HG03064 (cell line): ENCODE results near the gene TOMM40L.

ENCODE experiments used
- ATAC-seq: cut with Tn5 transposase; IDR thresholded peaks from one replicate; pipeline ENCODE4 v1.9.1; 2021; ENCODE audit warnings: low read depth; ENCODE audit not compliant: unreplicated experiment

The TOMM40L gene

DNA sequence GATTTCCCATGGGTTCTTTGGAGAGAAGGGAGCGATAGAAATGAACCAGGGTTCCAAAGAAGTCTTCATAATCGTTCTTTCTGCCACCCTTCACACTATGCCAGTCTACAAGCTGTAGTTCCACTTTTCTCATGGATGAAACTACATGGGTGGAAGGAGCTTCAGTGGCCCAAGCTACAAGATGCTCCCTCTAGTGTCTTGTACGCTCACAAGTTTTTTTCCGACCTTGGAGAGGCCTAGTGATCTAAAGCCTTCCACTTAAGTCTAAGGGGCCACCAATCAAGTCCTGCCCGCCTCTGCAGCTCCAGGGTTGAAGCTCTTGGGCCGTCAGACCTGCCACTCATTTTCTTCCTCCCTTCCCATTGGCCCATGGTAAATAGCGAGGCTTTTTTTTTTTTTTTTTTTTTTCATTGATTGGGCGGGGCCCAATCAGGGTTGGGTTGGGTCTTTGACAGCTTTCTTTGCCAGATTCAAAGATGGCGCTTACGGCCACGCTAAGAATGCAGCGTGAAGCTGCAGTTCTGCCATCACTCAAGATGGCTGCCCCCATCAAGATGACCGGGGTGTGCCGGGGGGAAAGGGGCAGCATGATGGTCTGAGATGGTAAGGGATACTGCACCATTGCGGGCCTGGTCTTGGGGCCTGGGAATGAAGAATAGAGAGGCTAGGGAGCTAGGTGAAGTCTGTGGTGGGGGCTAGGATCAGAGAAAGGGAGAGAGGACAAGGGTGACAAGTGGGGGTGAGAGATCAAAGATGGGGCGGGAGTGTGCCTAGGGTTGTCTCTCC lies at the start of gene TOMM40L:
Gene TOMM40L (plus strand): TSS at position 527 of the 786 bp plus-strand sequence. CDS start 430 bp downstream, outside the sequence.
- peak; percentile 92 for ATAC-seq

DNA sequence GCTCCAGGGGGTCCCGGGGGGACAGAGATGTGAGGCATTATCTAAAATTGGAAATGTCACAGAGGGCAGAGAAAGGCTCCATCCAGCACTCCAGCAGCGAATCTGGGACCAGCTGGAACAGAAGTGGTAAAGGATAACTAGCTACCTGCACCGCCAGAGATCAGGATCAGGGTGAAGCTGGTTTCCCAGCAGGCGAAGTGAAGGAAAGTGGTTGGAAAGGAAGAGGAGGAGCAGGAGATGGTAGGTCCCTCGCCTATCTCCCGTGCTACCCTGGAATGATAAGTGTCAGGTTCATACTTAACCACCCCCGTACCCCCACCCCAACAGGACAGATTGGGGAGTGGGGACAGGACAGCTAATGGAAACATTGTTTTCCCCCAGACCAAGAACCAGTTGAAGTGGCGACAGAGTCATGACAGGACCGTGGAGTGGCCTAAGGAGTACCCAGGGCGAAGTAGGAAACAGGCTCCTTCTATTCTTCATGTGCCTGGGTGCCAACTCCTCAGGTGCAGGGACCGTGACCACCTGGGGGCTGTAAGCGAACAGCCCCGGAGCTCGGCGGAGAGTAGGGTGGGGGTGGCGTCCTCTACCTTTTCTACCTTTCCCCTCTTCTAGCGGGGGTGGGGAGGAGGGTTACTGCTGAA lies 49.3 kb upstream of the TOMM40L start:
- ATAC-seq, result no peak

DNA sequence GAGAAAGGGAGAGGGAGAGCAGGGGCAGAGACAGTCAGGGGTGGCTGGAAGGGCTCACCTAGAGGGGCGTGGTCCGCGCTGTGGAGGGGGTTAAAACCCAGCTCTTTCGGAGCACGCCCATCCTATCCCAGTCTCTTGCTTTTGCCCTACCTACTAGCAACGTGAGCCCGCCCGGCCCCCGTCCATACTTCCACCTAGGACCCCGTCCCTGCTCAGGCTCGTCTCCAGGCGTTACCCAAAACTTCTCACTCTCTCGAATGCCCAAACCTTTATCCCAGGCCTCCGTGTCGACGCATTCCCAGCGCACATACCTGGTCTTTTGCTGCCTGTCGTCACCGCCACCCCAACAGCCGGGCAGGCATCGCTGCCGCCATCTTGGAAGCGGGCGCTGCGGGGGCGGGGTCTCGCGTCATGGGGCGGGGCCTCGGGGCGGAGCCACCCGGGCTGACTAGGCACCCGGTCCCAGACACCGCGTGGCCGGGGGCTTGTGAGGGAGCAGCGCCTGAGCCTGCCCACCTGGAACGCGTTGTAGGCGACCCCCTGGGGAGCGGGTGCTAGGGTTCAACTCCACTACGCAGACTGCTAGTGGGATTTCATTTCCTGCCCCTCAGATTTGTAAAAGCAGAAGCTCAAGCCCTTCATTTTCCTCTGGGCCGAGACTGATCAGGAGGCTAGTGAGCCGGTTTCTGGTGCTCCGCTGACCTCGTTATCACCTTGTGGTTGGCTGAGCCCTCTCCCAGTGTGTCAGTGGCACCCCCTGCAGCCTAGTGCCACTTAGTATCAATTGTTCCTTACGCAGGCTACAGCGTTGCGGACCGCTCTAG lies 48.5 kb upstream of the TOMM40L start, which contains the start of gene B4GALT3:
Gene B4GALT3 (minus strand): TSS at position 396 of the 824 bp plus-strand sequence. CDS start 1,447 bp downstream, outside the sequence.
- ATAC-seq, result peak; percentile 67

DNA sequence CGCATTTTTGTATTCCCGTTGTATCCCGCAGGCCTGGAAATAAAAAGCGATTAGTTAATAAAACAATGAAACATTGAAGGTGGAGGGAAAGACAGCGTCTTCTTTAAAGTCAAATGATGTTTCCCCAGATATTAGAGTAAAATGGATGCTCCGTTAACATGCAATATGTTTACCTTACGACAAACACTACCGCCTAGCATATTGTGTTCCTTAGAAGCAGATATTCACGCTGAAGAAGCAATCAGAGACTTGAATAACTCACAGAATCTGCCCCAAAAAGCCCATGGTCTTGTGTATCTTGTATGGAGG lies 48.0 kb upstream of the TOMM40L start:
- no peak for ATAC-seq

DNA sequence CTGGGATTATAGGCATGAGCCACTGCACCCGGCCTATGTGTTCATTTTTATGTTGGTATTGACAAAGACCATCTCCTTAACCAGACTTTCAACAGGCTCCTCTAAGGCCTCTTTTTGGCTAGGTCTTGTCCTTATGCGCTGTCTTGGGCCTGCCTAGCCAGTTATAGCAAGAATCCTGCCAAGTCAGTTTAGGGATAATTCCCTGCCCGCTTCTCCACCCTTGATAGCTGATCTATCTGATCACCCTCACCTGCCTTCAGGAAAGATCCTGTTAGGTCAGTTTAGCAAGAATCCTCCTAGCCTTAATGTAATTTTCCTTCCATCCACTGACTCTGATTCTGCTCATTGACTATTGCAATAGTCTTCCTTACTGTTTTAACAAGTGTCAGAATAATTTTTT lies 46.2 kb upstream of the TOMM40L start:
- ATAC-seq, result no peak

DNA sequence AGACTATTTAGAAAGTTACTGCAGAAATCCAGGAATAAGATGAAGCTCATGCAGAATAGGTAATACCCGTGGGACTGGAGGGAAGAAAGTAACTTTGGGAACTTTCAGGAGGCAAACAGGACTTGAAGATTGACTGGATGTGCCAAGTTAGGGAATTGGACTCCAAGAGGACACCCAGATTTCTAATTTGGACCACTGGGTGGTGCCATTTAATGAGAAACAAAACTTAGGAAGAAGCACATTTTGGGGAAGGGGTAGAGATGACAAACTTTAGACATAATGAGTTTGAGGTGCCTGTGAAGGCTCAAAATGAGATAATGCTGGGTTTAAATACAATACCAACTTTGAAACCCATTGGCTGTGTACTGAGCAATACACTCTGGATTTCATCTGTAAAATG lies 45.2 kb upstream of the TOMM40L start:
- no peak for ATAC-seq

DNA sequence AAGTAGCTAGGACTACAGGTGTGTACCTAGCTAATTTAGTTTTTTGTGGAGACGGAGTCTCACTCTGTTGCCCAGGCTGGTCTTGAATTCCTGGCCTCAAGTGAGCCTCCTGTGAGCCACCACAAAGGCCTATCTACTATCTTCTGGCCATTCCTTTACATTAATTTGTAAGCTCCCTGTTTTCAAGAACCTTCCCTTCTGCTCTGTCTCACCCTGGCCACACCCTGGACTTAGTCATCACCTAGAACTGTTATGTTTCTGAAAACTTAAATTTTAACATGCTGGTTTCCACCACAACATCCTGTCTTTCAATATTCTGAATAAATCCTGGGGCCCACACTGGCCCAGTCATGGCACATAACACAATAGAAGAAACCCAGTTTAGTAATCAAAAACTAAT lies 43.6 kb upstream of the TOMM40L start:
- ATAC-seq, result peak; percentile 48

DNA sequence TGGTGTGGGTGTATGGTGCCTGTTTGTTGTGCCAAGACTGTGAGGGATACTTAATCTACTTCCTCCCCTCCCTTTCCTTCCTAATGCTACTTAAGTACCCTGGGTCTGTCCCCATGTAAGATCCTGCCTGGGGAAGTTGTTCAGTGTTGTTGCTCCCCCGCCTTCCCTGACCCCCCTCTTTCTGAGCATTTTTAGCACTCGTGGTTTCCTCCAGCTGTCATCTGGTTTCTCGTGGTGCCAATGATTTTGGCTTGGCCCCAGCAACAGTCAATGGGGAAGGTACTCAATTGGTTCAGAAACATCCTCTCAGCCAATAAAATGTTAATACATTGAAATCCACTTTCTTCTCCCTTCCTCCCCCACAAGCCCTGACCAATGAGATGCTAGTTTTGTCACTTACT lies 40.6 kb upstream of the TOMM40L start:
- ATAC-seq, result peak; percentile 56

DNA sequence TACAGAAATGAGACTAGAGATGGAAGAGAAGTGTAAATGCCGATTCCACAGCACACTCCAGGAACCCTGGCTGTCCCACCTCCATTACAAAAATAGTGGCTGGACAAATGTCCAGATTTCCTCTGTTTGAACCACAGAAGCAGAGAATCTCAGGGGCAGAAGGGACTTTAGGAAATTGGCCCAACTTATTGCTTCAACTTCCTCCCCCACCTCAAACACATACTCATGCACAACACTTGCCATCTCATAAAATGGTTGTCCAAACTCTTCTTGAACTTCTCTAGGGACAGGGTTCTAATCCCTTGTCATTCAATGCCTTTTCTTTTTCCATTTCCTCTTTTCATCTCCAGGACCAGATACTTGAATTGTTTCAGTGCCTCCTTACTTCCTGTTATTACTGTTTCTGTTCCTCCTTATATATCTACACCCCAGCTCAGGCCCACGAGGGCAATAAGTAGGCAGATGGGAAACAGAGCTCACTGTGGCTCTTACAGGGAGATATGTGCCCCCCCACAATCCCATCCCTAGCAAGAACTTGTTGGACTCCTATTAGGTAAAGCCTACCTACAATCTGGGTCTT lies 40.0 kb upstream of the TOMM40L start:
- peak; percentile 23 for ATAC-seq

DNA sequence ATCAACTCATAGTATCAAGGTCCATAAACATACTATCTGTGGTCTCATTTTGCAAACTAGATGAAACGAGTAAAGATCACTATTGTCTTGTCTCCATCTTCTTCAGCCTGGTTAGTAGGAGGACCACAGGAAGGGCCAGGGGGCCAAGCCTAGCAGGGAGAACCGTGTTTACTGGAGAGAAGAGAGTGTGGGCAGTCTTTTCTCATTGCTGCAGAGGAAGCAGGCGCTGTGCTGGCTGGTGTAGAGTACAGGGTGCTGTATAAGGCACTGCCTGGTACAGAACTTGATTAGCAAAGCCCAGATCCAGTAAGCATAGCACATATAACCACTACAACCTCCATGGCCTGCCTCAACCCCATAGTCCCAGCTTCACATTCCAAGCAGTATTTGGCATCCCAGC lies 38.5 kb upstream of the TOMM40L start:
- ATAC-seq, result no peak

DNA sequence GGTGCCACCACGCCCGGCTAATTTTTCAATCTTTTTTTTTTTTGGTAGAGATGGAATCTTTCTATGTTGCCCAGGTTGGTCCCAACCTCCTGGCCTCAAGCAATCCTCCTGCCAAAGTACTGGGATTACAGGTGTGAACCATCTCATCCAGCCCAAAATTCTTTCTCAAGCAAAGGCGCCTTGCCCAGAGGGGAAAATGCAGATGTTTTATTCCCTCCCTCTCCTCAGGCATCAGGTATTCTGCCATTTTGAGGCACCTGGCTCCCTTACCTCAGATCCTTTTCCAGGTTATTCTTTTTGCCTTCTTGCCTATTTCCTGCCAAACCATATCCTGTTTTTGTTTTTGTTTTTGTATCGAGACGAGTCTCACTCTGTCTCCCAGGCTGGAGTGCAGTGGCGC lies 37.5 kb upstream of the TOMM40L start:
- no peak for ATAC-seq

DNA sequence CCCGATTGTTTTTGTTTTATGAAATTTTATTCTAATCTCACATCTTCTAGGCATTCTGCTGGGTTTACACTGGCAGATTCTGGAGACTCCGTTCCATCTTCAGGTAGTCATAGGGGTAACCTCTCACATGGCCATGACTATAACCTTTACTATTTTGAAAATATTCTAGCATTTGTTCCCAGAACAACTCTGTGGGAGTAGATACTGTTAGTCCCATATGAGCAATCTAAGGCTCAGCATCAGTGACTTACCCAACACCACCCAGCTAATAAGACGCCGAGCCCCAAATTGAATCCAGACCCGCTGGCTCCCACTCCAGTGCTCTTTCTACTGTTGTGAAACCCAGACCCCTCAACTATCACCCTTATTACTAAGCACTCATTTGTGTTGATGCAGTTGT lies 36.8 kb upstream of the TOMM40L start:
- ATAC-seq, result no peak

DNA sequence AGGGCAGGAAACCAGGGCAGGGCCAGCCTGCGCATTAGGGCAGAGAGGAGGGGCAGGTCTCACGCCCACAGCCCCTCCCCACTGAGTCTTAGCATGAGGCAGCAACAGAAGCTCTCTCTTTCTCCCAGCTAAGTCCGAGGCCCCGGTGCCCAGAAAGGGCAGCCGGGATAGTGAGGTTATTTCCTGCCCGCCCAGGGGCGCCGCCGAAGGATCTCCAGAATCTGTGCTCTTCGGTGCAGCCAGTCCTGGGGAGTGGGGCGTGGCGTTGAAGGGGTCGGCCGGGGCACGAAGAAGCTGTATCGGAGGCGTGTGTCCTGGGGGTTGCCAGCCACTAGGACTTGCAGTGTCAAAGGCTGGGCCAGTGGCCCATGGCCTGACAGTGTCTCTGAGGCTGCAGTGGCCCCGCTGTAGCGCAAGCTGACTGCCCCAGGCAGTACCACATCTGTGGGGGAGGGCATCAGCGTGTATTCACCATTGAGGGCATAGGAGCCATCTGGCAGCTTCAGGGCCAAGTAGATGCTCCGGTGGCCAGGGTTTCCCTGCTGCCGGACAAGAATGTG lies 34.8 kb upstream of the TOMM40L start:
- ATAC-seq, result no peak

DNA sequence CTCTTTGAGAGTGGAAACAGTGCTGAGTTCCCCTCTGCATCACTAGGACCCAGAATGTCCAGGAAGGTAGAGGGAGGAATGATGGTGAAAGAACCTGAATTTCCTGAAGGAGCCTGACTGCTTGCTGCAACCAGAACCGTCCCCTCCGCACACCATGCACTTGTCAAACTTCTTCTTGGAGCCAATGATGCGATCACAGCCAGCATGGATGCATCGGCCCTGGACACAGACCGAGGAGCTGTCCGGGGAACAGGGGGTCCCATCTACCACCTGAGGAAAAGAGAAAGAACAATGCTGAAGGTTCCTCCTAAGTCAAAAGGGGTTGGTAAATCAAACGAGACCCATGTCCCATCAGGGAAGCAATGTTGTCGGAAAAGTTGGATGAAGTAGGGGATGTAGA lies 33.9 kb upstream of the TOMM40L start:
- ATAC-seq, result no peak

DNA sequence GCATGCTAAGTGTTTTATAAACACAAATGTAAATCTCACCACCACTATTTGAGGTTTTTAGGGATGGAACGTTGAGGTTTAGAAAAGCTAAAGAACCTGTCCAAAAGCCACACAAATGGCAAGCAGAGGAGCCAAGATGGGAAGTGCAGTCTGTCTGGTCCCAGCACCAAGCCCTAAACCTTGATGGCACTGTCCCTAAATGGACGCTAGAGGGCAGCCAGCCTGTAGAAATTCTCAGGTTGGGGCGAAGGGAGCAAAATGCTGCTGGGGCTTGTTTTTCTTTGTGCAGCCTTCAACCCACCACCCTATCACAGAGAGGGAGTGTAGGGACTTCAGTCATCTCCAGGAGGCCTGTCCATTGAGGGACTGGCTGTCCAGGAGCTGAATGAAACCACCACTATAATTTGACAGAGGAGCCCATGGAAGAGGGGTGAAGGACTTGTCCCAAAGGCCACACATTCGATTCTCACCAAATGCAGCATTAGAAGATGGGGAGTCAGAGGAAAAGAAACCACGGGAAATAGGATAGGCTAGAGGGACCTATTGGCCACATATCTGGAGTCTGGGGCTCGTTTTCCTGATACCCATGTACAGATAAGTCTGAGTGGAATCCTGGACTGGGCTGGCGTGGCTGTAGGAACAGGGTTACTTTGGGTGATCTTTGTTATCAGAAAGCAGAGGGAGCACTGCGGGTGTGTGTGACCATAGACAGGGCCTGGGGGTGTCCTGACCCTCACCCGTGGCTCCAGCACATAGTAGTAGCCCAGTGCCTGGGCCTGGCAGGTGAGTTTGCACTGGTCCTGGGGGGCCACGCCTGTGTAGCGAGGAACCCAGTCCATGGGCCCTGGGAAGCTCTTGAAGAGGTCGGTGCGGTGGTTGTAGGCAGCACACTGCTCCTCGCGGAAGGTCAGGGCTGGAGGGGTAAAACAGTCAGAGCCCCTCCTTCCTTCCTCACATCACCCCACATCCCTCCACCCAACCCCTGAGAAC lies 33.1 kb upstream of the TOMM40L start:
- no peak for ATAC-seq

DNA sequence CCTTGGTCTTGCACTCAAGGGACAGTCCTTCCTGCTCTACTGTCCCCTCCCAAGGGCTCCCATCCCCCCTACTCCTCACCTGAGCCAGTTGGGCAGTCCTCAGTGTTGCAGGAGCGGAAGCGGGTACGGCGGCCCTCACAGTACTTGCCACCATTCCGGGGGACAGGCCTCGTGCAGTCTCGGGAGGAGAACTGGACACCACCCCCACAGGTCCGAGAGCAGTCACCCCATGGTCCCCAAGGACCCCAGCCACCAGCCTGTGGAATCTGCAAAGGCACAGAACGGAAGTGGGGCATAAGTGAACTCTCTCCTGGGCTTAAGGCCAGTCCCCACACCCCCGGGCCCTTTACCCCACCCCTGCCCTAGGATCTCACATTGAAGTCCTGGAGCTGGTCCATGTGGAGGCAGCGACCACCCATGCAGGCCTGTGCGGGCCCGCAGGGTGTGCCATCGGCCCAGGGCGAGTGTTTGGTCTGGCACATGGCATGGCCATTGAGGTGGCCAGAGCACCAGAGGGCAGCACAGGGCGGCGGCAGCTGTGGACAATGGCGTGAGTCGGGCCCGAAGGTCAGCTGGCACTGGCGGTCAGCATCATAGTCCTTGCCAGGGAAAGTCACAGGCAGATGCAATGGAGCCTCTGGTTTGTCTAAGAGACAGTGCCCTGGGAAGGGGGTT lies 32.2 kb upstream of the TOMM40L start:
- ATAC-seq, result no peak

DNA sequence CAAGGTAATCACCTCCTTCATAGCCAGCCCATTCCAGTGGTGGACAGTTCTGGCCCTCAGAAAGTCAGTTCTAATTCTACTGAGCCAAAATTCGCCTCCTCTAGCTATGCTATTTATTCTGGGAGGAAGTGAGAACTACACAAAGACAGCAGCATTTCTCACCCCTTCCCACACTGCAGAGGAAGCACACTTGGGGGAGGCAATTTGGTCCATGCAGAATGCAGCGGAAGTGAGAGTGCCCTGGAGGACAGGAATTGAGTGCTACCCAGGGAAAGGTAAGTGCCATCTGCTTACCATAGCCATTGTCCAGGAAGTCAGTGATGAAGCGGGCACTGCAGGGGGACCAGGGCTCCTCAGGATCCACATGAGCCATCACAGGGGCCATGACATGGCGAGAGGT lies 30.7 kb upstream of the TOMM40L start:
- ATAC-seq, result peak; percentile 66

DNA sequence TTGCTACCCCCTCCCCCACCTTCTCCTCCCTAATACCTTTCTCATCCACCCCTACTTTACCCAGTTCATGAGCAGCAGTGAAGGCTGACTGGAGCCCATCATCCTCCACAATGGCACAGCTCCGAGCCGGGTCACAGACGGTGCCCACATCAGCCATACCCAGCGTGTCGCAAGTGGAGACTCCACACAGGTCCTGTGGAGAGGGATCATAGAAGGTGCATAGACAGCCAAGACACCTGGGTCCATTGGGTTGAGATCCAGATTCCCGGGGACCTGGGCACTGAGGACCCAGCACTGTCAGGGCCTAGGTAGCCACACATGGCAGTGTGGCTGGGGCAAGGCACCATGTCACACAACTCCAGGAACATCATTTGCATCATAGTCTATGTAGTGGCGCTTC lies 29.7 kb upstream of the TOMM40L start:
- no peak for ATAC-seq
